Measurements from ENCODE around the gene APOL5. TPM values are rescaled to one million over a fixed set of nuclear protein-coding genes. Genes with fewer than 3 reads are reported as not detected.

APOL5 gene
- total RNA-seq, 5 donors from 2014 or later (not counting 1 experiment from before 2014, with no cell fraction given) = not detected

- WGBS (ENCODE audit: insufficient coverage) = 93% methylated on average over 11 of the region's 15 CpGs
Measured at GRCh38 chr22:35719212-35719875, 1.7 kb downstream of the APOL5 start.

GRCh38 chr22:35721960-35722359, 4.3 kb downstream of the APOL5 start:
- H3K4me1 ChIP-seq (ENCODE audit: control insufficient read depth in 1 of 2, extremely low read depth in 1 of 2, insufficient read depth in 2 of 2, low read length in 2 of 2) = no peaks in the 10 kb centered on the region
- no peaks in the 10 kb centered on the region for H3K36me3 Mint-ChIP-seq
- POLR2A ChIA-PET = no interaction called here
- no peak overlapping the region for H3K27ac ChIP-seq (ENCODE audit: low read length)
- CTCF ChIA-PET = no interaction called here
- no peak for DNase-seq
- 97% methylated on average over 3 of the region's 4 CpGs for WGBS (ENCODE audit: insufficient coverage)
- peaks cover 0 to 6% of the 10 kb centered on the region in 2 experiments for H3K27me3 ChIP-seq (replicated peaks in 1 of 2; ENCODE audit: control insufficient read depth in 2 of 2, extremely low read depth in 1 of 2, insufficient read depth in 2 of 2, low read length in 1 of 2)
- no peaks in the 10 kb centered on the region for H3K9me3 Mint-ChIP-seq
- H3K9me3 ChIP-seq = no peaks in the 10 kb centered on the region
- H3K4me1 Mint-ChIP-seq = no peaks in the 10 kb centered on the region
- no peak overlapping the region for H3K4me3 Mint-ChIP-seq
- H3K4me3 ChIP-seq (ENCODE audit: control insufficient read depth in 1 of 2, extremely low read depth in 1 of 2, low read length in 1 of 2) = no peak overlapping the region
- H3K27me3 Mint-ChIP-seq = peaks cover 0 to 2% of the 10 kb centered on the region in 2 donors
- no peak for ATAC-seq (replicated peaks in 1 of 4)
- H3K36me3 ChIP-seq (ENCODE audit: control insufficient read depth in 2 of 2, extremely low read depth in 1 of 2, insufficient read depth in 1 of 2, low read length in 1 of 2) = no peaks in the 10 kb centered on the region
- H3K27ac Mint-ChIP-seq = peak overlapping the region in 1 of 2 donors; percentile 31

More at GRCh38 chr22:35719212-35719875, 1.7 kb downstream of the APOL5 start:
- peaks cover 0 to 4% of the 10 kb centered on the region in 2 experiments for H3K27me3 ChIP-seq (replicated peaks in 1 of 2; ENCODE audit: control insufficient read depth in 2 of 2, extremely low read depth in 1 of 2, insufficient read depth in 2 of 2, low read length in 1 of 2)
- H3K4me3 ChIP-seq (ENCODE audit: control insufficient read depth in 1 of 2, extremely low read depth in 1 of 2, low read length in 1 of 2) = no peak overlapping the region
- ChIA-PET CTCF (no interaction called here), POLR2A (no interaction called here)
- H3K9me3 Mint-ChIP-seq = no peaks in the 10 kb centered on the region
- ATAC-seq (replicated peaks in 1 of 4) = no peak
- no peak overlapping the region for H3K27ac Mint-ChIP-seq
- no peak for DNase-seq
- H3K4me1 Mint-ChIP-seq = no peaks in the 10 kb centered on the region
- H3K36me3 ChIP-seq (ENCODE audit: control insufficient read depth in 2 of 2, extremely low read depth in 1 of 2, insufficient read depth in 1 of 2, low read length in 1 of 2) = no peaks in the 10 kb centered on the region
- no peak overlapping the region for H3K27ac ChIP-seq (ENCODE audit: low read length)
- H3K9me3 ChIP-seq = no peaks in the 10 kb centered on the region
- H3K36me3 Mint-ChIP-seq = no peaks in the 10 kb centered on the region
- no peak overlapping the region for H3K4me3 Mint-ChIP-seq
- peaks cover 0 to 10% of the 10 kb centered on the region in 2 donors for H3K27me3 Mint-ChIP-seq
- H3K4me1 ChIP-seq (ENCODE audit: control insufficient read depth in 1 of 2, extremely low read depth in 1 of 2, insufficient read depth in 2 of 2, low read length in 2 of 2) = no peaks in the 10 kb centered on the region

- H3K27ac Mint-ChIP-seq = no peak overlapping the region
- ChIA-PET POLR2A (no interaction called here), CTCF (no interaction called here)
- ATAC-seq (replicated peaks in 1 of 4) = no peak
- H3K4me1 Mint-ChIP-seq = no peaks in the 10 kb centered on the region
- Histone ChIP-seq H3K27ac (ENCODE audit: low read length) (no peak overlapping the region), H3K36me3 (ENCODE audit: control insufficient read depth in 2 of 2, extremely low read depth in 1 of 2, insufficient read depth in 1 of 2, low read length in 1 of 2) (no peaks in the 10 kb centered on the region), H3K4me1 (ENCODE audit: control insufficient read depth in 1 of 2, extremely low read depth in 1 of 2, insufficient read depth in 2 of 2, low read length in 2 of 2) (no peaks in the 10 kb centered on the region), H3K9me3 (no peaks in the 10 kb centered on the region), H3K4me3 (ENCODE audit: control insufficient read depth in 1 of 2, extremely low read depth in 1 of 2, low read length in 1 of 2) (no peak overlapping the region), H3K27me3 (replicated peaks in 1 of 2; ENCODE audit: control insufficient read depth in 2 of 2, extremely low read depth in 1 of 2, insufficient read depth in 2 of 2, low read length in 1 of 2) (peaks cover 0 to 11% of the 10 kb centered on the region in 2 experiments)
- 96% methylated on average over 8 of the region's 11 CpGs for WGBS (ENCODE audit: insufficient coverage)
- no peak for DNase-seq
- H3K27me3 Mint-ChIP-seq = peaks cover 1 to 3% of the 10 kb centered on the region in 2 donors
- H3K4me3 Mint-ChIP-seq = no peak overlapping the region
- H3K36me3 Mint-ChIP-seq = no peaks in the 10 kb centered on the region
- H3K9me3 Mint-ChIP-seq = no peaks in the 10 kb centered on the region
Measured at GRCh38 chr22:35725521-35725920, 7.8 kb downstream of the APOL5 start.

GRCh38 chr22:35726398-35726797, 8.7 kb downstream of the APOL5 start:
- no peak overlapping the region for H3K27ac Mint-ChIP-seq
- CTCF ChIA-PET = no interaction called here

GRCh38 chr22:35726933-35727332, 9.3 kb downstream of the APOL5 start:
- no peaks in the 10 kb centered on the region for H3K4me1 Mint-ChIP-seq
- peaks cover 5 to 9% of the 10 kb centered on the region in 2 donors for H3K27me3 Mint-ChIP-seq
- Histone ChIP-seq H3K4me3 (ENCODE audit: control insufficient read depth in 1 of 2, extremely low read depth in 1 of 2, low read length in 1 of 2) (no peak overlapping the region), H3K4me1 (ENCODE audit: control insufficient read depth in 1 of 2, extremely low read depth in 1 of 2, insufficient read depth in 2 of 2, low read length in 2 of 2) (no peaks in the 10 kb centered on the region), H3K27me3 (replicated peaks in 1 of 2; ENCODE audit: control insufficient read depth in 2 of 2, extremely low read depth in 1 of 2, insufficient read depth in 2 of 2, low read length in 1 of 2) (peaks cover 0 to 13% of the 10 kb centered on the region in 2 experiments), H3K27ac (ENCODE audit: low read length) (no peak overlapping the region), H3K9me3 (no peaks in the 10 kb centered on the region), H3K36me3 (ENCODE audit: control insufficient read depth in 2 of 2, extremely low read depth in 1 of 2, insufficient read depth in 1 of 2, low read length in 1 of 2) (no peaks in the 10 kb centered on the region)
- no peak overlapping the region for H3K27ac Mint-ChIP-seq
- ChIA-PET POLR2A (interaction anchor here in 1 of 2 donors (0.5 kb wide), 1 partner anchor 45 kb away, joined by 3 read pairs; no protein-coding TSS in a partner anchor), CTCF (no interaction called here)
- no peak overlapping the region for H3K4me3 Mint-ChIP-seq
- H3K36me3 Mint-ChIP-seq = no peaks in the 10 kb centered on the region
- no peaks in the 10 kb centered on the region for H3K9me3 Mint-ChIP-seq
- WGBS (ENCODE audit: insufficient coverage) = 85% methylated on average over 11 of the region's 15 CpGs
- no peak for ATAC-seq (replicated peaks in 1 of 4)
- DNase-seq = no peak

More at GRCh38 chr22:35726398-35726797, 8.7 kb downstream of the APOL5 start:
- 69% methylated on average over 4 of the region's 6 CpGs for WGBS (ENCODE audit: insufficient coverage)
- Histone ChIP-seq H3K9me3 (no peaks in the 10 kb centered on the region), H3K4me1 (ENCODE audit: control insufficient read depth in 1 of 2, extremely low read depth in 1 of 2, insufficient read depth in 2 of 2, low read length in 2 of 2) (no peaks in the 10 kb centered on the region), H3K27ac (ENCODE audit: low read length) (no peak overlapping the region), H3K27me3 (replicated peaks in 1 of 2; ENCODE audit: control insufficient read depth in 2 of 2, extremely low read depth in 1 of 2, insufficient read depth in 2 of 2, low read length in 1 of 2) (peaks cover 0 to 12% of the 10 kb centered on the region in 2 experiments), H3K4me3 (ENCODE audit: control insufficient read depth in 1 of 2, extremely low read depth in 1 of 2, low read length in 1 of 2) (no peak overlapping the region), H3K36me3 (ENCODE audit: control insufficient read depth in 2 of 2, extremely low read depth in 1 of 2, insufficient read depth in 1 of 2, low read length in 1 of 2) (no peaks in the 10 kb centered on the region)
- H3K9me3 Mint-ChIP-seq = no peaks in the 10 kb centered on the region
- POLR2A ChIA-PET = no interaction called here
- no peaks in the 10 kb centered on the region for H3K36me3 Mint-ChIP-seq
- ATAC-seq (replicated peaks in 1 of 4) (no peak), DNase-seq (no peak)
- H3K4me3 Mint-ChIP-seq = no peak overlapping the region
- H3K4me1 Mint-ChIP-seq = no peaks in the 10 kb centered on the region
- peaks cover 2 to 8% of the 10 kb centered on the region in 2 donors for H3K27me3 Mint-ChIP-seq

- 75% methylated on average over 3 of the region's 11 CpGs for WGBS (ENCODE audit: insufficient coverage)
- H3K9me3 ChIP-seq = no peaks in the 10 kb centered on the region
- POLR2A ChIA-PET = interaction anchor here in 1 of 2 donors (0.5 kb wide), 1 partner anchor 44 kb away, joined by 3 read pairs; no protein-coding TSS in a partner anchor
- H3K27ac Mint-ChIP-seq = no peak overlapping the region
- no peak overlapping the region for H3K4me3 ChIP-seq (ENCODE audit: control insufficient read depth in 1 of 2, extremely low read depth in 1 of 2, low read length in 1 of 2)
- H3K9me3 Mint-ChIP-seq = no peaks in the 10 kb centered on the region
- H3K4me1 ChIP-seq (ENCODE audit: control insufficient read depth in 1 of 2, extremely low read depth in 1 of 2, insufficient read depth in 2 of 2, low read length in 2 of 2) = no peaks in the 10 kb centered on the region
- H3K4me3 Mint-ChIP-seq = no peak overlapping the region
- H3K27me3 Mint-ChIP-seq = peaks cover 5 to 9% of the 10 kb centered on the region in 2 donors
- H3K27me3 ChIP-seq (replicated peaks in 1 of 2; ENCODE audit: control insufficient read depth in 2 of 2, extremely low read depth in 1 of 2, insufficient read depth in 2 of 2, low read length in 1 of 2) = peaks cover 0 to 17% of the 10 kb centered on the region in 2 experiments
- no peaks in the 10 kb centered on the region for H3K4me1 Mint-ChIP-seq
- no peak for ATAC-seq (replicated peaks in 1 of 4)
- H3K36me3 ChIP-seq (ENCODE audit: control insufficient read depth in 2 of 2, extremely low read depth in 1 of 2, insufficient read depth in 1 of 2, low read length in 1 of 2) = no peaks in the 10 kb centered on the region
- DNase-seq = no peak
- no peak overlapping the region for H3K27ac ChIP-seq (ENCODE audit: low read length)
- CTCF ChIA-PET = no interaction called here
- H3K36me3 Mint-ChIP-seq = no peaks in the 10 kb centered on the region
Measured at GRCh38 chr22:35727436-35727835, 9.8 kb downstream of the APOL5 start.

All from T-cell (primary cell).